NCI-H146 treated with DMSO at 0.1 percent for 48 hours (cell line): ENCODE measurements around the gene AFF1.
"Not testable (repeated sequence)": the region's sequence is repeated elsewhere in the genome, so short reads cannot be mapped to it uniquely, and the experiment has no call there.

ENCODE experiments used
- DNase-seq: peaks from one replicate; lab custom pipeline; 2025; ENCODE audit not compliant: unreplicated experiment; lab: John Stamatoyannopoulos, UW

The AFF1 gene

DNA sequence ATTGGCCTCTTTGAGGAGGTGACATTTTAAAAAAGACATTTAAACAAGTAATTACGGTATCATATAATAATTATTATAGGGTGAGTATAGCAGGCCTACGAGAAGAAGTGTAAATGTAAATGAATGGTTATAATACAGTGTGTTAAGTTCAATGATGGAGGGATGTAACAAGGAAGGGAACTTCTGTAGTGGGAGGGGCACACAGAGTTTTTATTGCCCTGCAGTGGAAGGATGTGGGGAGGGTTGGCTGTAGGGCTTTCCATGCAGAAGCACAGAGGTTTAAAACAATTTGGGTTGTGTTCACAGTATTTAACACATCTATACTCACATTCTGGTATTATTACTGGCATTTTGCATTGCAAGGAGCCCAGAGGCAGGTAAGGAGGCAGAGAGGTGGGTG is 41.1 kb downstream of the AFF1 start:
- DNase-seq, result no peak

DNA sequence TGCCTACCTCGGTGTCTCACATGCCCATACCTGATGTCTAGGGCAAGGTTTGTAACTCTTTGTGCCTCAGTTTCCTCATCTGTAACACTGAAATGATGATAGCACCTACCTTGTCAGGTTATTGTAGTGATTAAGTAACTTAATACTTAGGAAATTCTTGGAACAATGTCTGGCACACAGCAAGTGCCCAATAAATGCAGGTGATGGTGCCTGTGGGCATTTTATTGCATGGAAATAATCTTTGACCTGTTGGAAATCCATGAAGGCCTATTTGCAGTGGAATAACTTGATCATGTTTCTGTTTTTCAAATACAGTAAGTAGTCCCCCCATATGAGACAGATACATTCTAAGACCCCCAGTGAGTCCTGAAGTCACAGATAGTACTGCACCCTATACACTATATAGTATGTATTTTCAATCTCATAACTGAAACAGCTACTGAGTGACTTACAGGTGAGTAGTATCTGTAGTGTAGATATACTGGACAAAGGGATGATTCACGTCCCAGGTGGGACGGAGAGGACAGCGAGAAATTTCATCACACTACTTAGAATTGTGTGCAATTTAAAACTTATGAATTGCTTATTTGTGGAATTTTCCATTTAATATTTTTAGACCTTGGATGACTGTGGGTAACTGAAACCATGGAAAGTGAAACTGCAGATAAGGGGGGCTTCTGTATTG is 42.1 kb downstream of the AFF1 start:
- no peak for DNase-seq

DNA sequence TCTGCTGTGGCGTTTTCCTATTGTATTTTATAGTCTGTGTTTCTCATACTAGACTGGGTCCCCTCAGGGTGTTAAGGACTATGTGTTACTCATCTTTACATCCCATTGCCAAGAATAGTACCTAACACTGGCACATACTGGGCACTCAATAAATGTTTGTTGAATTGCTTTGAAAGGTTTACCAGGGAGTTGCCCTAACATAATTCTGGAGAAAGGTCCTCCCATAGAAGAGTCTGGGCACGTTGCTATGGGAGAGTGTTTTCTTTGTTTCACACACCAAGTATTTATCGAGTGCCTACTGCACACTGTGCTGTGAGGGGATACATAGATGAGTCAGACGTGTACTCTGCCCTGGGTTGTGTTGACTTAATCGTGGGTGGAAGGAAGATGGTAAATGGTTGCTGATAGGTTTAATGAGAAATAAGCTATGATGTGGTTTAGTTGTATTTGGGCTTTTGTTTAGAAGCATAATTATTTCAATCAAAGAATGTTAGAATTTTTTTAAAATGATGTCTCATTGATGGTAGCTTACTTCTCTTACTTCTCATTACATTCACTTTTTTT is 42.9 kb downstream of the AFF1 start:
- peak; percentile 1 for DNase-seq

DNA sequence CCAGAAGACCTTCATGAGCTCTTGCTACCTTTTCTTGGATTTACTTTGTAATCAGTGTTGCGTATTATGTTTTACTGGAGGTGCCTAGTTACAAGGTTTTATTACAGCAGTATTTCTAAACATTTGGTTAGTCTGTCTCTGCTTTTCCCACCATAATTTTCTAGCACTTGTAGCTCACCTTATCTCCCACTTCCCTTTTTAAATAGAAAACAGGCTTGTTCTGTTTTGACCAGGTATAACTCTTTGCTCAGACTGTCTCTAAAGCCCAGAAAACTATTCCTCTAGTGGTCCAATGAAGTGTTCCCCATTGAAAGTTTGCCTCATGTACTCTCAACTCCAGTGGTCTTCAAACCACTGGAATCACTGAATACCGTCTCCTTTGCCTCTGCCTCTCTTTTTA is 43.9 kb downstream of the AFF1 start:
- DNase-seq, result no peak

DNA sequence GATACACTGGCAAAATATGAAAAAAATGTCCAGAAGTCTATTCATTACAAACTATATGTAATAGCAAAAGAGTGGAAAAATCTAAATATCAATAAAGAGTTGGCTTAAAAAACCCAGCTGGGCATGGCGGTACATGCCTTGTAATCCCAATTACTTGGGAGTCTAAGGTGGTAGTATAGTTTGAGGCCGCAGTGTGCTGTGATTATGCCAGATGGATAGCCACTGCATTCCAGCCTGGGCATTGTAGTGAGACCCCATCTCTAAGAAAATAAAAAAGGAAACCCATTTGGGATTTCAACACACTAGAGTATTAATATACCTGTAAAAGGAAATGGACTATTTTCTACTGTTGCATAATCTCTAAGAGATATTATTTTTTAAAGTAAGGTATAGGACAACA is 45.4 kb downstream of the AFF1 start:
- no peak for DNase-seq

DNA sequence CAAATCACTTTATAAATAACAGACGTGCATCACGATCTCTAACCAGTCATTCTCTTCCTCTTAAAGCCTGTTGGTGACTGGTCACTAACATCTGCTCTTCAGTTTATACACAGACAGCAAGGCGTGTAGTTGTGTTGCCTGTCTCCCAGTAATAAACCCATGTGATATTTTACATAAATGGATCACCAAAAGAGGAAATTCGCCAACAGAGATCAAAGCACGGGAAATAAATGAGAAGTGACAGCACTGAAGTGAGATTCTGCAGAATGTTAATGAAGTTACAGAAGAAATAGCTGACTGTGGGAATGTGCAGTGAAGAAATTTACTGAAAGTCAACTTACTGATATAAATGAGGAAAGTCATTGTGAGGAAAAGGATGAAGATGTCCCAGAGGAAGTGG is 47.0 kb downstream of the AFF1 start:
- DNase-seq, result no peak

DNA sequence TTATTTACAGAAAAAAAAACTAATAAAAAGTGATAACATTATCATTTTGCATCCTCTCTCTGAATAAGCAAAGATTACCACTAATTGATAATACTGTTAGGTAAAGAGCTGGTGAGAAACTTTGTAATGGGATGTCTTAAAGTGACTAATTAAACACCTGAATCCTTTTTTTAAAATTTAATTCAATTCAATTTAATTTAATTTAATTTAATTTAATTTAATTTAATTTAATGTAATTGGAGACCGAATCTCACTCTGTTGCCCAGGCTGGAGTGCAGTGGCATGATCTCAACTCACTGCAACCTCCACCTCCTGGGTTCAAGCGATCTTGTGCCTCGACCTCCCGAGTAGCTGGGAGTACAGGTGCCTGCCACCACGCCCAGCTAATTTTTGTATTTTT is 51.0 kb downstream of the AFF1 start:
- DNase-seq, result not testable (repeated sequence)

DNA sequence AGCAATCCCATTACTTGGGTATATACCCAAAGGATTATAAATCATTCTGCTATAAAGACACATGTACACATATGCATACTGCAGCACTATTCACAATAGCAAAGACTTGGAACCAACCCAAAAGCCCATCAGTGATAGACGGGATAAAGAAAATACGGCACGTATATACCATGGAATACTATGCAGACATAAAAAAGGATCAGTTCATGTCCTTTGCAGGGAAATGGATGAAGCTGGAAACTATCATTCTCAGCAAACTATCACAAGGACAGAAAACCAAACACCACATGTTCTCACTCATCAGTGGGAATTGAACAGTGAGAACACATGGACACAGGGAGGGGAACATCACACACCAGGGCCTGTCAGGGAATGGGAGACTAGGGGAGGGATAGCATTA is 54.8 kb downstream of the AFF1 start:
- DNase-seq, result not testable (repeated sequence)

DNA sequence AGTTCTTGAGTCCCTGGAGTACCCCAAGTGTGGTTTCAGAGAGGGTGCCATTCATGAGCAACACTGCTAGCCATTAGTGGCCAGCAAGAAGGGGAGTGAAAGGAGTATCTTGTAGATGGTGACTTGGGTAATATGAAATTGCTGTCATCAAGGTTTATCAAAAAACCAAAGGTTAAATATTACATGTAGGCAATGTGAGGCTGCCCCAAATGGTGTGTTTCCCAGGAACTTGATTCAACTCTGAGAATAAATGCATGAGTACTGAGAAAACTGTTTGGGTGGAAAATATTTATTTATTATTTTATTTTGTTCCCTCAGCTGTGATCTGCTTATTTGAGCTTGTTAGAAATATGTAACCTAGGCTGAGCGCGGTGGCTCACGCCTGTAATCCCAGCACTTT is 55.7 kb downstream of the AFF1 start:
- no peak for DNase-seq

DNA sequence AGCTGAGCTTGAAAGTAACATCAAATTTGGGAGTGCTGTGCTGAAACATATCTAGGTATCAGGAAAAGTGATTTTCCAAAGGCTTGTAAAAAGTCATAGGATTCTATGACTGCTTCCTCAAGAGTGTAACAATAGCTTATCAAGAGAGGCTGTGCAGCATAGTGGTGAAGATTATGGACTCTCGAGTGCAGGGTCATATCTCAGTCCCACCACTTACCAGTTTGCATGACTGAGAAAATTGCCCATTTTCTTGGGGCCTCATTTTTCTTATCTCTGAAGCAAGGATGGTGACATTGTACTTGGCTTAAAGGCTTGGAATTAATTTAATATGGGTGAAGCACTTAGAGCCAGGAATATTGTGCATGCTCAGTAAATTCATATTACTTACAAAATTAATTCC is 57.2 kb downstream of the AFF1 start:
- DNase-seq, result no peak

DNA sequence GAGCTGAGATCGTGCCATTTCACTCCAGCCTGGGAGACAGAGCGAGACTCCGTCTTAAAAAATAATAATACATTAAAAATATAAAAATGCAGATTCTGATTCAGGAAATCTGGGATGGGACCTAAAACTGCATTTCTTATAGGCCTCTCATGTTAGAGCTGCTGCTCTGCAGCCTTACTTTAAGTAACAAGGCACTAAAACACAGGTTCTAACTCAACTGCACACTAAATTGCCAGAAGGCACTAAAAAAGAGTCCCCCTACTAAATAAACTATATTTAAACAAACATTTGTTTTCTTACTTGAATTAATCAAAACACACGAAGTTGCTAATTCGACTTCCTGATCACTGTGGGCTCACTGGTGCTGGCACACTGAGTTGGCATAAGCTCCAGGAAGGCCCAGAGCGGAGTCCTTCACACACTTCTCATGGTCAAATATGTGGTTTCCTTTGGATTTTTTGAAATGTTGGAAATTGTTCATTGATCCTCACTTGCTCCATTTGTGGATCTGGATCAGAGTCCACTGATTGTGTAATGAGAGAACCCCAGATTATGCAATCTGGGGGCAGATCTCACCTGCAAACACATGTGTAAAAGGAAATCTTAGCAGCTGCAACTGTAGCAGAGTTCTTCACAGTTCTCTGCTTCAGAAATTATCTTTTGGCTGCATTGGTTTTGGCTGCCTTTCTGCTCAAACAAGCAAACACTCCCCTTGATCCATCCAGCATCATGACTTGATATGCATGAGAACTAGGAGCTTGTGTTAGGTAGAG is 59.3 kb downstream of the AFF1 start:
- DNase-seq, result no peak

DNA sequence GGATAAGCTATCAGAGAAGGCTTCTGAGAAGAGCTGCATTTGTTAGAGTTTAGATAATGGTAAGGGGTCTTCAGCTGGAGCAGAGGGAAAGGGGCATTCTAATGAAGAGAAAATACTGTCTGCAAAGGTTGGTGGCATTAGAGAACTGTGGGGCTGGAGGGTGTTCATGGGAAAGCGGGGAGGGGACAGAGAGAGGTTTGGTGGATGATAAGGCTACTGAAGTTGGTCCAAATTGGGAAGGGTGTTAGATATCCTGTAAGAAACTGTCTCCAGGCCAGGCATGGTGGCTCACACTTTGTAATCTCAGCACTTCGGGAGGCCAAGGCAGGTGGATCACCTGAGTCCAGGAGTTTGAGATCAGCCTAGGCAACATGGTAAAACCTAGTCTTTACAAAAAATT is 59.9 kb downstream of the AFF1 start:
- DNase-seq, result no peak

DNA sequence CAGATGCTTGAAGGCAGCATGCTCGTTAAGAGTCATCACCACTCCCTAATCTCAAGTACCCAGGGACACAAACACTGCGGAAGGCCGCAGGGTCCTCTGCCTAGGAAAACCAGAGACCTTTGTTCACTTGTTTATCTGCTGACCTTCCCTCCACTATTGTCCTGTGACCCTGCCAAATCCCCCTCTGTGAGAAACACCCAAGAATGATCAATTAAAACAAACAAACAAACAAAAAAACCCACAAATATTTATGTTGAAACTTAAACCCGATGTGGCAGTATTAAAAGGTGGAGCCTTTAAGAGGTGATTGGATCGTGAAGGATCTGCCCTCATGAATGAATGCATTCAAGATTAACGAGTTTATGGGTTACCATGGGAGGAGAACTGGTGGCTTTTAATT is 61.7 kb downstream of the AFF1 start:
- not testable (repeated sequence) for DNase-seq

DNA sequence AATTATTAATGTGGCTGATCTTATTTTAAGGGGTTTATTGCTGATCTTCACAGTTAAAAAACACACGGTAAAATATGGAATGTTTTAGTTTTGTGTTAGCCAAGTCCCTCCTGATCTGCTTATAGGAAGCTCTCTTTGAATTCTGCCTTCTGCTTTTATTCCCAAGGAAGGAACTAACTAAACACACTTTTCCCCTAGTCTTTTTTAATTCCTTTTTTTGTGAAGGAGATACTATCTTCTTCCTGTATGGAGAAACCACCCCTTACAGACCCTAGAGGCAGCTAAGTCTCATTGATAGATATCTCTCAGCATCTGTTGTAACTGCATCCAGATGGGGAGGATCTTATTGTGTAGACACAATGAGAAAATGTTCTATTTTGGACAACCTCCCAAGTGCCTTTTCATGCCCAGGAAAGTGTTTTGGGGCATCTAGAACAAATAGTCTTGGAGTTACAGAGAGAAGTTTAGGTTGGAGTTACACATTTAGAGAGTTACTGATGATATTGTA is 64.4 kb downstream of the AFF1 start:
- DNase-seq, result no peak

DNA sequence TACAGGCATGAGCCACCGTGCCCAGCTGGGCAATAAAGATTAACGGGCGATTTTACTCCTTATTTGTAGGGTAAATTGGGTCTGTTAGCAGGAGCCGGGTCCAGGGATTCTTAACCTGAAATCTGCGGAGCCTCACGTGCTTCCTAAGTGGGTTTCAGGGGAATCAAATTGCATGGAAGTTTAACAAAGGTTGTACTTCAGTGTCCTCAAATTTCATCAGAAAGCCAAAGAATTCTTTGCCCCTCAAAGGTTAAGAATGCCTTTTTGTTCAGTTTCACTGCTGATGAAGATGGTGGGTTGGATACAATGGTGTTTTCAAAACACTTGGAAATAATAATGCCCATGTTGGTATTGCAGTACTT is 67.9 kb downstream of the AFF1 start:
- no peak for DNase-seq

DNA sequence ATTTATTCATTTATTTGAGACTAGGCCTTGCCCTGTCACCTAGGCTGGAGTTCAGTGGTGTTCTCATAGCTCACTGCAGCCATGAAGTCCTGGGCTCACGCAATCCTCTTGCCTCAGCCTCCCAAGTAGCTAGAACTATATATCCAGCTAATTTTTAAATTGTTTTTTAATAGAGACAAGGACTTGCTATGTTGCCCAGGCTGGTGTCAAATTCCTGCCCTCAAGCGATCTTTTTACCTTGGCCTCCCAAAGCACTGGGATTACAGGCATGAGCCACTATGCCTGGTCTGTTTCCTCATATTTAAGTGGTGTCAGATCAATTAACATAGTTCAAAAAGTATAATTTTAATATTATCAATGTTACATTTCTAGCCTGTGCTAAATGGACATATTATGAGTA is 68.5 kb downstream of the AFF1 start:
- DNase-seq, result no peak

DNA sequence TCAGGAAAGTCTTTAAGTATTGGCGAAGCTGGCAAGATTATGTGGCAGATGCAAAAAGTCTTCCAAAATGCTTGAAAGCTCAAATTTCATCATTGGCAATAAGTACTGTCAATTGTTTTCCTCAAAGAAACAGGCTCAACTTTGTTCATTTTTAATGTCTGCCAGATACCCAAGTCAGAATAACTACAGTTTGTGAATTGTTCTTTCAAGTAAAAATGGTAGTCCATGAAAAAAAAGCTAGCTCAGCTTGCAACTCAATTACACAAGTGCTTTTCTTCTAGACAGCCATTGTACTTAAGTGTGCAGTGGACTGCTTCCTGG is 70.5 kb downstream of the AFF1 start:
- no peak for DNase-seq

DNA sequence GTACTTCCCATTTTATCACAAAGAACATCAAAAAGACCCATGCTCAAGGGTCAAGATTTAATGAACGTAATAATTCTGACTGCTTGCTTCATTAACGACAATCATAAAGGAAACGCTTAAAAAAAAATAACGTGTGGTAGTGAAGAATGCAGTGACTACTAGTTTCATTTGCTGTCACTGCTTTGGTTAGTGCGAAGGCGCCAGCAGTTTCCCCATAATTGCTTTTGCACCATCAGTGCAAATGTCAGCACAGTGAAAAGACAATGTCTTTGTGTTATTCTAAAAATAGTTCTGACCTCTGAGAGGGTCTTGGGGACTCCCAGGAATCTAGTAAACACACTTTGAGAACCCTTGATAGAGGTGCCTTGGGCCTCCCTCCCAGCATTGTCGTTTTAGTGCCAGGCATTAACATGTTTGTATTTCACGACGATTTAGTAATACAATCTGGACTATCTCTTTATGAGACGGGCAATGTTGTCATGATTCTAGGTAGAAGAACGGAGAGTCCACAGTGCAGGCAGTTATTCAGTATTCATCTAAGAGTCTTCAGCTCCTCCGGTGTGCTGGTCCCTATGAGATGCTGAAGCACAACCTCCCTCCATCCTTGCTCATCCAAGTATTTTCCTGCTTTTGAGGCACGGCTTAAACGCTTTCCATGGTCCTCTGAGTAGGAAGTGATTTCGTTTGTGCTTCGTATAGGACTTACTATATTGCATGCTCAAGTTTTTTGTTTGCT is 71.0 kb downstream of the AFF1 start:
- no peak for DNase-seq

DNA sequence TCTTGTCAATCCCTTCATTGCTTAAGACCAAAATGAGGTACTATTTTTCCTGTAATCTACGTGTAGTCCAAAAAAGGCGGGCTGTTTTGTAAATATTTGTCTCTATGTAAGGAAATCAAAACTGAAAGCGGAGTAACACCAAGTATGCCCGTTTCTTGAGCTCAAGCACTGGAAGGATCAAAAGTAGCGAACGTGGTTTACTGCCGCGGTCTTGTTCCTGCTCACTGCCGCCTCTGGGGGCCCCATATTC is 71.5 kb downstream of the AFF1 start:
- DNase-seq, result no peak

DNA sequence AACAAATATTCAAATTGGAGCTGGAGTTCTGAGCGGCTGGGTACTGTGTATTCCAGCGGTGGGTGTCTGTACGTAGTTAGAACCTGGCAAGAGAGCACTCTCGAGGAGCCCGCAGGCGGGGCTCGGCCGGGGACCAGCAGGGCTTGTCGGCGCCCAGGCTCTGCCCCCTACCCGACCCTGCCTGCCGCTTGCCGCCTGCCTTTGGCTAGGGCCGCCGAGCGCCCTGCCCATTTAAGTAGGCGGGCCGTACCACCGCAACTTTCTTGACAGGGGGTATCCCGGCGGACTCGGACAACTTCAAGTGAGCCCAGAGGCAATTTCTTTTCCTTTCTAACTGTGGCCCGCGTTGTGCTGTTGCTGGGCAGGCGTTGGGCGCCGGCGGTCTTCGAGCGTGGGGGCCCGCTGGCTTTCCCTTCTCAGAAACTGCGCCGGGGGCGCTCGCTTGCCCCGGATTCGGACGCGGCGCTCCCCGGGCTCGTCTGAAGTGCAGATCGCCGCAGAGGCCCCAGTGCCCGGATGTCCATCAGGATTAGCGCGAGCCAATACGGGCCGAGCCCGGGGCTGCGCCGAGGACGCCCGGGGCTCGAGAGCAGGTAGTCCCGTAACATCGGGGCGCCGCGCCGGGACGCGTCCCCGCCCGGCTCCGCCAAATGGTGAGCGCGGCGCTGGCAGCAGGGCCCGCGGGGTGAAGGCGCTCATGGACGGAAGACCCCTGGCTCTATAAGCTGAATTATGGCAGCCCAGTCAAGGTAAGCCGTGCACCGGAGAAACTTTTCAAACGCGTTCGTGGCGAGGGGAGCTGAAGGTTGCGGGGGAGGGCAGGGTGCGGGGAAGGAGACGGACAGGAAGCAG is 72.1 kb downstream of the AFF1 start:
- peak; percentile 23 for DNase-seq
